Type B pancreatic cell (in vitro differentiated cells): ENCODE results near the gene PVALB. TPM values are rescaled to one million over a fixed set of nuclear protein-coding genes. Genes with fewer than 3 reads are reported as not detected.

Experiments used
- DNase-seq: peaks from one replicate; pipeline ENCODE4 v3.0.0; 2021; ENCODE audit warnings: mixed read lengths; ENCODE audit not compliant: unreplicated experiment; ENCODE audit errors: extremely low spot score
- H3K27ac Mint-ChIP-seq: 2 replicates; pipeline ENCODE4 v1.8.0; 2021; ENCODE audit warnings: mild to moderate bottlenecking, mixed read lengths
- H3K27me3 Mint-ChIP-seq: 2 replicates; pipeline ENCODE4 v1.8.0; 2021; ENCODE audit warnings: mixed read lengths
- H3K36me3 Mint-ChIP-seq: 2 replicates; pipeline ENCODE4 v1.8.0; 2021; ENCODE audit warnings: mixed read lengths
- H3K4me1 Mint-ChIP-seq: one replicate; pipeline ENCODE4 v1.8.0; 2021; ENCODE audit warnings: mixed read lengths; ENCODE audit not compliant: unreplicated experiment
- H3K4me3 Mint-ChIP-seq: 2 replicates; pipeline ENCODE4 v1.8.0; 2021; ENCODE audit warnings: mild to moderate bottlenecking, mixed read lengths
- H3K9me3 Mint-ChIP-seq: 2 replicates; pipeline ENCODE4 v1.8.0; 2021; ENCODE audit warnings: mixed read lengths
- CTCF ChIP-seq: fragments of 200-600 bp; sonication (generic); conservative IDR thresholded peaks from 2 replicates; pipeline ENCODE4 v1.5.0; 2021; ENCODE audit warnings: antibody characterized with exemption, mild to moderate bottlenecking
- total RNA-seq: library from RNA; stranded (reverse); gene quantifications from 2 replicates; pipeline ENCODE4 v1.2.1, GENCODE V29; 2021; ENCODE audit warnings: low replicate concordance

Gene PVALB
- total RNA-seq, 1 donor from 2014 or later: 0.75 TPM

DNA sequence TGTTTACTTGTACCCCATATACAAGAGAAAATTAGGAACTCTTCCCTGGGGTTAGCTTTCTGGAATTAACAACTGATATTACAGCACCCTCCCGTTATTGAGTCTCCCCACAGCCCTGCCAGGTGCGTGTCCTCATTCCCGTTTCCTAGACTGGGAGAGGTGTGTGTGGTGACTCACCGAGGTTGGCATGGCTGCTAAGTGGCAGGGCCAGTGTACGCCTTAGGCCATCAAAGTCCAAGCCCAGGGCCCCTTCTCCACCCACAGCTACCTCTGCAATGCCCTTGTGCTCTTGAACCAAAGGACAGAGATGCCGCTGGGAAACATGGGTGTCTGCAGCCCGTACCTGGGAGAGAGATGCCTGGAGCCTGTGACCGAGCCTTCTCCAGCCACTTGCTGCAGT is 53.3 kb downstream of the PVALB start:
- no peaks in the 10 kb centered on the region for H3K27me3 Mint-ChIP-seq
- no peak for DNase-seq
- TF ChIP-seq CTCF: no peak
- H3K4me1 Mint-ChIP-seq: no peaks in the 10 kb centered on the region
- no peak overlapping the region for H3K4me3 Mint-ChIP-seq
- peaks cover 9% of the 10 kb centered on the region for H3K36me3 Mint-ChIP-seq
- H3K9me3 Mint-ChIP-seq: no peaks in the 10 kb centered on the region
- H3K27ac Mint-ChIP-seq: no peak overlapping the region

DNA sequence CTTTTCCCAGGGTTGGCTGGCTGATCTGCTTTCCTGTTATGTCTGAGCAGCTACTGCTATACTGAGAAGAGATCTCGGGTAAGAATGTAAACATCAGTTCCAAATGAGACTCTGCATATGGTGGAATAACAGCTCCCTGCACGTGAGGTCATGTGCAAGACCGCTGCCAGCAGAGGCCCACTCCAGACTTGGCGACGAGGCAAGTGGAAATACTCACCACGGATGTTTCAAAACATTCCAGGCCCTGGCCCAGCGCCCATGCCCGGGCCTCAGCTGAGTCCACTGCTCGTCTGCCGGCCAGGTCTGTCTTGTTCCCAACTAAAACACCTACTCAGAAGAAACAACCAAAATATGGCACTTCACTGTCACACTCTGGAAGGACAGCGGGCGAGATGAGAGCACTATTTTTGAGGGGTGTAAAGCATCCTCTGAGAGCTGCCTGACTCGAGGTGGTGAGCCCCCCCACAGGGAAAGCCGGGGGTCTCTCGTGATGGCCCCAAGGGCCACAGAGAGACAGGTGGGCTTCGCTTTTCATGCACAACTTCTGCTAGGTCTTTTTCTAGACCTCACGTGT is 54.1 kb downstream of the PVALB start:
- Mint-ChIP-seq H3K27ac (no peak overlapping the region), H3K27me3 (no peaks in the 10 kb centered on the region), H3K4me1 (no peaks in the 10 kb centered on the region), H3K4me3 (no peak overlapping the region), H3K36me3 (peaks cover 9% of the 10 kb centered on the region), H3K9me3 (no peaks in the 10 kb centered on the region)
- TF ChIP-seq CTCF: no peak
- no peak for DNase-seq

DNA sequence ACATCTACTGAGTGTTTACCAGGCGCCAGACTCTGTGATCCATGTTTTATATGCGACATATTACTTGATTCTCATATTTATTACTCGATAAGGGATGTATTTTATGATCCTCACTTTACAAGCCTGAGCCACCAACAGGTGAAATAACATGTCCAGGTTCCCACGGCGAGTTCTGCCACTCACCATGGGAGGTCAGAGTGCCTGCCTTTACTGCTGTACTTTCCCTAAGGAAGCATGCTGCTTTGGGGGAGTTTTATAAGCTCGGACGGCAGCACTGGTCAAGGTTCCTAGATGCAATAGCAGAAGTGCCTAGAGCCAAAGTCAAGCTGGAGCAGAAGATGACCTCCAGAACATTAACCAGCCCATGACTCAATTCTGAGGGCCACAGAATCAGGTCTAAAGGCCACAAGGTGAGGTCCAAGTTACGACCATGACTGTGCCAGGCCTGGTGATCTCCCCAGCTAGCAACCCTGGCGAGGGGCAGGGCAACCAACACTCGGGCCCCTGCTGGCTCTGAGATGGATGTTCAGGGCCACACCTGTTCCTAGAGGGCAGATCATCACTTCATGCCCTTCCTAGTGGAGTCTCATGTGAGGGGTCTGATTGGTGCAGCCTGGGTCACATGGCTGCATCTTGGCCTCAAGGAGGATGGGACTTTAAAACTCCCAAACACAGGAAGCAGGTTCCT is 55.1 kb downstream of the PVALB start:
- DNase-seq: no peak
- TF ChIP-seq CTCF: no peak

DNA sequence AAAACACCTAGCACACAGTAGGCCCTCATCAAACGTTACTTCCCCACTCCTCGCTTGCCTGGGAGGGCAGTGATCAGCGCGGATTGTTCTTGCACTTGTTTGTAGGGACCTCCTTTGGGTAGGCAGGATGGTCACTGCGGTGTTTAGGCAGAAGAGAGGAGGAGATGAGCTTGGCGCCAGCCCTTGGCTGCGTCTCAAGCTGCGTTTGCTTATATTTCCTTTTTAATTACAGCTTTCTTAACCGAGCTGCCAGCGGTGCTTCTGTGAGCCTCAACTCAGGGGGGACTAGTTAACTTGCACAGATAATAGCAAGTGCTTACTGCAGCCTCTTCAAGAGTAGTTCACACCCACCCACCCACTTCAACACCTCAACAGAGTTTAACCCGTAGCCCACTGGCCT is 56.0 kb downstream of the PVALB start:
- DNase-seq: no peak
- no peaks in the 10 kb centered on the region for H3K9me3 Mint-ChIP-seq
- TF ChIP-seq CTCF: no peak
- no peaks in the 10 kb centered on the region for H3K4me1 Mint-ChIP-seq
- H3K4me3 Mint-ChIP-seq: no peak overlapping the region
- peaks cover 3% of the 10 kb centered on the region for H3K27me3 Mint-ChIP-seq
- H3K36me3 Mint-ChIP-seq: peaks cover 3% of the 10 kb centered on the region
- H3K27ac Mint-ChIP-seq: no peak overlapping the region

More for the DNA sequence above, 55.1 kb downstream of the PVALB start:
- Mint-ChIP-seq H3K36me3 (peaks cover 4% of the 10 kb centered on the region), H3K9me3 (no peaks in the 10 kb centered on the region), H3K4me3 (no peak overlapping the region), H3K4me1 (no peaks in the 10 kb centered on the region), H3K27me3 (peaks cover 3% of the 10 kb centered on the region), H3K27ac (no peak overlapping the region)

DNA sequence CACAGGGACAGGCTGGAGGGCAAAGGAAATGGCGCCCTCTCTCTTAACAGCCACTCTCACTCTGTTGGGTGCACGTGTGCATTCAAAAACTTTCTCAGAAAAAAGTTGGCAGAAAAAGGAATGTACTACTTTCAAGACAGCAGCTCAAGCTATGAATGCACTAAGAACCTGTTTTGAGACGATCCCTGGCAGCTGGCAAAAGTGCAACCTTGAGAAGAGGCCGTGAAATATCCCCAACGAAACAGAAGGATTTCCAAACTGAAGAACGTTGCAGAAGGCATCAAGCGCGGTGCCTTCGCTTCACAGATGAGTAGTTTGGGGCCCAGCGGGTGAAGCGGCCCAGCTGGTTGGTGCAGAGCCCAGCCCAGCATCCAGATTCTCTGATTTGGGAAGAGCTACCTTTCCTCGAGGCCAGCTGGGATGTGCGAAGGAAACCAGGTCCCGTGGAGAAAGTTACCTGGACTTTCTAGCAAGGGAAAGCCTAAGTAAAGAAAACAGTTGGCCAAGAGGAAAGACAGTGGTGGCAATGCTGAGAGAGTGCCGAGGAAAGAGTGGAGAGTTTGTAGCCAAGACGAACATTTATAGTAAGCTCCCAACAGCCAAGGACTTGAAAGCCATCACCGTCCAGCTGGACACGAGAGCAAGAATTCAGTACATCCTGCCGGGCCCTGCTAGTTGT is 57.2 kb downstream of the PVALB start:
- Mint-ChIP-seq H3K9me3 (no peaks in the 10 kb centered on the region), H3K27ac (no peak overlapping the region), H3K4me3 (no peak overlapping the region), H3K27me3 (peaks cover 10% of the 10 kb centered on the region), H3K4me1 (no peaks in the 10 kb centered on the region), H3K36me3 (peaks cover 3% of the 10 kb centered on the region)
- TF ChIP-seq CTCF: no peak
- peak; percentile 34 for DNase-seq
